NCI-H128 (cell line): ENCODE data around the gene TULP4.
A peak's percentile ranks its signal among the peaks of the same experiment; 100 is the strongest.
"Not testable (repeated sequence)": the region's sequence is repeated elsewhere in the genome, so short reads cannot be mapped to it uniquely, and the experiment has no call there.

Experiments
- DNase-seq: peaks from one replicate; lab custom pipeline; 2025; ENCODE audit not compliant: unreplicated experiment; lab: John Stamatoyannopoulos, UW

The TULP4 gene

DNA sequence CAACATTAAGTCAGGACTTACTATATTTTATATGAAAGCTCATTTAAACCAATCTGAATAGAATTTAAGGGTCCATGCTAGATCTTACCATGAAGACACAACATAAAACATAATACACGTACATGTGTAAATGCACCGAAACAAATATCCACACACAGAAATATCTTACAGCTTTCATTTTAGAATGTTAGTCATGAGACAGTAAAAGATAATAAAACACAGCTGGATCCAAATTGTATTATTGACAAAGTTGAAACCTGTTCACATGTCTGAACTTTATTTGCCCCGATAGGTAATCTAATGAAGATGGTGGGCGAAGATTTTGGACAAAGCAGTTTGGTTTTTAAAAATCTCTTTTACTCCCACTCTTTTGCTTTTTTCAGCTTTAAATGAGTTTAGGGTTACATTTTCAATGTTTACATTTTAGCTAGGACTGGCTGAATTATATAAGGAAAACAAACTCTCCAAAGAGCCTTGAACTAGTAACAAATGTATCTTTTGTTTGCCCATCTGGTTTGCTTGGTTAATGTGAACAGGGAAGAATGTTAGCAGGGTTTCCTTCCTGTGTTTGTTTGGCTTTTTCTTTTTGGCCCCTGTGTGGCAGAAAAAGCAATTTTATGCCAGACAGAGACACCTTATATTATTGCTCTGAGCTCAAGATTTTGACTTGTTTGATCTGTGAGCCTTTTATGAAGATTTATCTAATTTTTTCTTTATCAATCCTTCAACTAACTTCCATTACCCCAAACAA lies 242.5 kb downstream of the TULP4 start:
- DNase-seq: no peak

DNA sequence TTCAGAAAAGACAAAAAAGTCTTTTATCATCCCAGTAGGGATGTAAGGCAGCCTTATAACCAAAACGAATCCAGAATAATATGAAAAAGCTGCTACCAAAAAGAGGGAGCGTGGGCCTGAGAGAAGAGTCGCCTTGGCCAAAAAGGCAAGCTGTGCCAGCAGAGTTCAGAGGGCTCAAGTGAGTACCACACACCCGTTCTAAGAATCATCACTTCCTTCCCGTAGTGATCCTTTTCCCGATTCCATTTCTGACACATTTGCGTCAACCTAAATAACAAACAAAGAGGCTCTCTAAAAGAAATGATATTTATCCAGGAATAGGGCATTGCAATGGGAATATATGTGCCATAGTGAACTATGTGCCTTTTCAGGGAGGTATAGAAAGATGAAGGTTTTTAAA lies 243.8 kb downstream of the TULP4 start:
- no peak for DNase-seq

- DNase-seq: not testable (repeated sequence)
Observed at GRCh38 chr6:158557110-158557509, 244.8 kb downstream of the TULP4 start.

- no peak for DNase-seq
Observed at GRCh38 chr6:158557927-158558326, 245.7 kb downstream of the TULP4 start.

DNA sequence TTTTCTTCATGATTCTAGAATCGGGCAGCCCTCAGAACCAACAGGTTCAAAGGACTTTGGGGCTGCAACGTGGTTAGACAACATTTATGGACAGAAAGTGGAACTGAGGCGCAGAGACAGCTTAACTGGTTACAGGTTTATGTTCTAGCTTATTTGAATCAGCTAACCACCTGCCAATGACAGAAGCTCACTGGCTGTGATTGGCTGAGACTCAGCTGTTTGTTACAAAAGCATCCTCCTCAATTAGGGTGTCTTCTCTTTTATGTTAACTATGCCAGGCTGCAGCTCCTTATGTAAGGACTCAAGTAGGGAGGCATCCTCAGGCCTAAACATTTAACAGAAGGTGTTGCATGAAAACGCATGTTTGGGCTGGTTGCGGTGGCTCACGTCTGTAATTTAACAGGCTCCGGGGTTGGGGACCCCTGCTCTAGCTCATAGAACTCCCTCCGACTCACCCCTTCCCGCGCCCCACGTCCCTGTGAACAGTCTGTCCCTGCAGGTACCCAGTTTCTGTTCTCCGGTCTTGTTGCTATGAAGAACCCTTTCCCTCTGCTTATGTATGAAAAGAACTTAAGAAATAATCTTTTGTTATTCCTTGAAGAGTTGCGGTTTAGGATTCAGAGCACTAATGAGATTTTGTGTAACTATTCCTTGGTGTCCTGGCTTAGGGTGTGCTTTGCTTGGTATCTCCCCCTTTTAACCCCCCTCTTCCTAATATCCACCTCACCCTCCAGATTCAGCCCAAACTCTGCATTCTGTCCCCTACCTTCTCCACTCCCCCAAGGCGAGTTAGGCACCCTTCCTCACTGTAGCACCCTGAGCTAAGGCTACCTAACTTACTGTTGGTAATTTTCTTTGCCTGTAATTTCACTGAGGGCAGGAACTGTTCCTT lies 246.4 kb downstream of the TULP4 start:
- no peak for DNase-seq

GRCh38 chr6:158559338-158559894 lies 247.2 kb downstream of the TULP4 start:
- no peak for DNase-seq

- DNase-seq: peak; percentile 52
Observed at GRCh38 chr6:158559895-158560835, 247.9 kb downstream of the TULP4 start, which contains the start of gene TMEM181. TMEM181 (plus strand) TSS chr6:158560091; CDS start chr6:158560225, 134 bp downstream.

DNA sequence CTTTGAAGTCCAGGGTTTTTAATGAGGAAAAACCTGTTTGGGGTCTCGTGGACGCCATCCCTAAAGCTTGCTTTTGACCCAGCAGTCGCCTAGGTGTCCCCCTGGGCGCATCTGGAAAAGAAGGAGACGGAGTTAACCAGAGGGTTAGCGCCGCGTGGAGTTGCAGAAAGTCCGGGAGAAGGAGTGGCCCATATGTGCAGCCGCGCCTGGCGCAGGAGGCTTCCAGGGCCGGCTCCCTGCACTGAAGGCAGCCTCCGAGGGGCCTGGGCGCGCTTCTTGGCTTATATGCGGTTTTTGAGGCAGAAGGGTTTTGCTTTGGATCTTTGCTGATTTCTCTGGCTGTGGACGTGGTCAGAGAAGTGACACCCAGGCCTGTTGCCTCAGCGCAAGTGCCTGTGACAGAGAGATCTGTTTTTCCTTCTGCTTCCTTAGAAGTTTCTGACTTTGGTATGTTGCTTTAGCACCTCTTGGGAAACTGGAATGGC lies 248.6 kb downstream of the TULP4 start:
- no peak for DNase-seq
